Urinary bladder (tissue), 4 donors: ENCODE results near the gene PLA2G4E. TPM values are rescaled to one million over a fixed set of nuclear protein-coding genes. Genes with fewer than 3 reads are reported as not detected.

ENCODE experiments used
- DNase-seq: peaks from one replicate; pipeline ENCODE4 v3.0.0-alpha.2; 2015; ENCODE audit errors: extremely low spot score
- H3K27ac ChIP-seq: one replicate; pipeline ENCODE4 v1.5.1; 2013; ENCODE audit warnings: low read depth, mild to moderate bottlenecking, moderate library complexity
- H3K36me3 ChIP-seq: one replicate; pipeline ENCODE4 v1.6.1; 2013; ENCODE audit warnings: mild to moderate bottlenecking, moderate library complexity; ENCODE audit not compliant: insufficient read depth
- H3K4me1 ChIP-seq: one replicate; pipeline ENCODE4 v1.6.1; 2013; ENCODE audit warnings: mild to moderate bottlenecking, moderate library complexity; ENCODE audit not compliant: insufficient read depth
- H3K4me3 ChIP-seq: one replicate; pipeline ENCODE4 v1.5.1; 2013; ENCODE audit warnings: low read depth, low read length
- WGBS: extraction: QIAGEN DNeasy Blood & Tissue Kit; methylation state at CpG from one replicate; pipeline ENCODE4 v1.1.7; 2013; 5-methylcytosine and 5-hydroxymethylcytosine counted together
- polyA plus RNA-seq: library from polyadenylated mRNA; stranded (reverse); fragments of 200-250 nt; gene quantifications from one replicate; pipeline ENCODE4 v1.2.3, GENCODE V29; 2013
- total RNA-seq: library from RNA; depleted of rRNA; stranded (reverse); fragments of >200 nt; gene quantifications from one replicate; pipeline ENCODE4 v1.2.3, GENCODE V29; 2014
- donor health status: healthy with polysubstance abuse.
- donor health status: healthy.

Gene PLA2G4E
- total and polyA plus RNA-seq, 2 donors, result 0.03 TPM; not detected in 1

DNA sequence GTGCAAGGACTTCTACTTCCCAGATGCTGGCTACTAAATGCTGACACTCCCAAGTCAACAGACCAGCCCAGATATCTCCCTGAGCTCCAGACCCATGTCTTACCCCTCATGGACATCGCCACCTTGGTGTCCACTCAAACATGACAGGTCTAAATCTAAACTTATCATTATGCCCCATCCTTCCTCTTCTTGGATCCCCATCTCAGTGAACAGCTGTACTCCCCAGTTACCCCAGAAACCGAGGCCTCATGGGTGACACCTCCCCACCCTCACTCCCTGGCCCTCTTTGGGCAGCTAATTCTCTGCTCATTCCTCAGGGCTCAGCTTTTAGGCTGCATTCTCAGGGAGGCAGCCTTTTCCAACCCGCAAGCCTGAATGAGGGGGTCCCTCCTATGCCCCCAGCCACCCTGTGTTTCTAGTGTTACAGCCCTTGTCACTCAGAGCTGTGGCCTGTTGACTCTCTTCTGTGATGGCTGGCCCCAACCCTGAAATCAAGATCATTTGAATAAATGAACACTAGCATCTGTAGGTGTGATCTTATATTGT lies 53.8 kb downstream of the PLA2G4E start:
- no peak for DNase-seq
- no peak overlapping the region for H3K27ac ChIP-seq

DNA sequence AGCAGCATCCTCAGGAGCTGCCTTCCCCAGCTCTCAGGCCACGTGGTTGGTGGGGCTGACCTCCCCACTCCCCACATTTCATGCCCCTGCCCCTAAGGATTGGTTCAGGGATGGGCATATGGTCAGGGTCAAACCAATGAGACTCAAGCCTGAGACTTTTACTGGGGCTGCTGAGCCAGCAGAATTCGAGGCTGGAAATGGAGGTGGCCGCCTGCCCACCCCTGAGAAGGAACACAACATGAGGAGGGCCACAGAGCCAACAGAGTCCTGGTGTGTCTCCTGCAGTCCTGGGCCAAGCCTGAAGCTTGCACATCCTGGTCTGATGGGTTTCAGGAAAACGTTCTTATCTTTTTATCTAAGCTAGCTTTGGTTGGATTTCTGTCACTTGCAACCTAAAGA lies 54.4 kb downstream of the PLA2G4E start:
- no peaks in the 10 kb centered on the region for H3K36me3 ChIP-seq
- H3K27ac ChIP-seq, result no peak overlapping the region
- no peaks in the 10 kb centered on the region for H3K4me1 ChIP-seq

More for the DNA sequence above, 53.8 kb downstream of the PLA2G4E start:
- Histone ChIP-seq H3K4me3 (no peak overlapping the region), H3K4me1 (no peaks in the 10 kb centered on the region), H3K36me3 (no peaks in the 10 kb centered on the region)
- 94% methylated on average over 3 of the region's 3 CpGs for WGBS

DNA sequence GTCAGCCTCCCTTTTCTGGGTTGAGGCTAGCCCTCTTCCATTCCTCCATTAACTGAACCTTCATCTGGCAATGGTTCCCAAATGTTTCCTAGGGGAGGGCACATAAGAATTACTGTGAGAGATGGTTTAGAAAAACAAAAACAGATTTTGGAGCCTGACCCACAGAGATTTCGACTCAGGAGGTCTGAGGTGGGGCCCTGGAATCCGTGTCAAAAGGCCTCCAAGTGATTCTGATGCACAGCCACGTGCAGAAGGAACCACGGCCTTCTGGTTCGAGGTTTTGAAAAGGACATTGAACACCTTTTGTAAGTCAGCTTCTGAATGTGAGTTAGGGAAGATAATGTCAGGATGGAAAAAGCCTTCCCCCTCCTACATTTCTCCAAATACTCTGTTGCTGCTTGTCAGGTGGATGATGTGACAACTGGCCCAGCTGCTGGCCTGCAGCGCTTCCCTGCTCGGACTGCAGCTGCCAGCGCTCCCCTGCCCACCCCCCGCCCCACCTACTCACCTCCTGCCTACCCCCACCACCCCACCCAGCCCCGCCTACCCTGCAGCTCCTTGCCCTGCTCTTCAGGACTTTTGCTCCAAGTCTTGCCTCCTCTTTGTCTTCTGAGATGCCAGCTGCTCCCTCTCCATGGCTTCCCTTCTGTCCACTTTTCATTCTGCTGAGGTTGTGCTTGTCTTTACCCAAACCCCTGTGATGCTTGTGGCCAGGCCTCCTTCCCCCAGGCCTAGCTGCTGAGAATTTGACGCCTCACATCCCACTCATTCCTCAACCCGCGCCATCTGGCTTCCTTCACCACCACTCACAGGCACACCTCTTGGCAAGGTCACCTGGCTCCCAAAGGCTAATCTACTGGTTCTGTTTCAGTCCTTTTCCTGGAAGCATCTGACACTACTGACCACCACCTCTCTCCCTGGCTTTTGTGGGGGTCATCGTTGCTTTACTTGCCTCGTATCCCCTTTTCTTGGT lies 55.1 kb downstream of the PLA2G4E start:
- no peak for DNase-seq
- Histone ChIP-seq H3K4me1 (no peaks in the 10 kb centered on the region), H3K36me3 (no peaks in the 10 kb centered on the region), H3K4me3 (no peak overlapping the region), H3K27ac (no peak overlapping the region)
- 80% methylated on average over 15 of the region's 15 CpGs for WGBS

More for the DNA sequence above, 54.4 kb downstream of the PLA2G4E start:
- DNase-seq, result no peak
- no peak overlapping the region for H3K4me3 ChIP-seq
- 69% methylated on average over 4 of the region's 4 CpGs for WGBS

DNA sequence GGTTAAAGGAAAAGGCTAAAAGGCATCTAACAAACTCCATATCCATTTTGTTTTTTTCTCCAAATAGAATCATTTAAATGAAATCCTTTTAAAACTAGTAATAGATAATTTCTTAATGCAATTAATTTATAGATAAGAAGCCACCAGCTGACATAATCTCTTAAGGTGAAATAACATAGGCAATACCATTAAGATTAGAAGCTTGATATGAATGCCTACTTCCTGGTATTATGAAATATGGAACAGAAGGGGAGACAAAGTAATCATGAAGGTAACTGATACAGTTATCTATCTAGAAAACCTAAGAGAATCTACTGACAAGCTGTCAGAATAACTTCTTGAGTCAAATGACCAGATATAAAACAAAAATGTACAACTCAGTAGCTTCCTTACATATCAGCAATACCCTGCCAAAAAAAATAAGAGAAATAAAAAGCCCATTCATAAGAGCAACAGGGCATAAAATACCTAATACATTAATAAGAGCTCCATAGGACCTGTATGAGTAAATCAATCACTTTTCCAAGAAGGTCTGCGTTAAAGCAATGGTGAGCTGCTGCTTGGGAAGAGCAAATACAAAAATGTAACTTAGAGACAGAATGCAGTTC lies 59.1 kb downstream of the PLA2G4E start:
- Histone ChIP-seq H3K4me1 (no peaks in the 10 kb centered on the region), H3K4me3 (no peak overlapping the region), H3K36me3 (no peaks in the 10 kb centered on the region), H3K27ac (no peak overlapping the region)
- no peak for DNase-seq
- 88% methylated on average over 1 of the region's 1 CpG for WGBS

DNA sequence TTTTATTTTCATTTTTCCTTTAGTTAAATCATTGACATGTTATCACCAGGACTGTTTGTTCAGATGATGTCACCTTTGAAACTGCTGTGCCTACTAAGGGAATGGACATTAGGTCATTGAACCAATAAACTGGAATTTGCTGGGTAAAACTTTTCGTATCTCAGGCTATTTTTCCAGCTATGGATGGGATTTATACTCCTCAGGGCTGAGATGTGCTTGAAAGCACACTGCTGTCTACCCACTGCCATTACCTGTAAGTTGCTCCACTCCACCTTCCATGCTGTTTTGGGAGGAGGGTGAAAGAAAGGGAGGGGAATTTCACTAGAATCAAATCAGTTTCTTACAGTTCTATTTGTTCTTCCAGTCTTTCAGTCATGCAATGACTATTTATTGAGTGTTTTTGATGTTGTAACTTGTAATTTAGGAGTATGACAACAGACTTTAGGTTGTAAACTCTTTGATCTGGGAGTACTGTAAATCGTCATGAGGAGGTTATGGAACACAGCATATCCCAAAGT lies 59.8 kb downstream of the PLA2G4E start:
- peak overlapping the region; percentile 72 for H3K27ac ChIP-seq
- DNase-seq, result no peak
- H3K36me3 ChIP-seq, result no peaks in the 10 kb centered on the region
- H3K4me3 ChIP-seq, result no peak overlapping the region
- 54% methylated on average over 2 of the region's 2 CpGs for WGBS
- H3K4me1 ChIP-seq, result no peaks in the 10 kb centered on the region

DNA sequence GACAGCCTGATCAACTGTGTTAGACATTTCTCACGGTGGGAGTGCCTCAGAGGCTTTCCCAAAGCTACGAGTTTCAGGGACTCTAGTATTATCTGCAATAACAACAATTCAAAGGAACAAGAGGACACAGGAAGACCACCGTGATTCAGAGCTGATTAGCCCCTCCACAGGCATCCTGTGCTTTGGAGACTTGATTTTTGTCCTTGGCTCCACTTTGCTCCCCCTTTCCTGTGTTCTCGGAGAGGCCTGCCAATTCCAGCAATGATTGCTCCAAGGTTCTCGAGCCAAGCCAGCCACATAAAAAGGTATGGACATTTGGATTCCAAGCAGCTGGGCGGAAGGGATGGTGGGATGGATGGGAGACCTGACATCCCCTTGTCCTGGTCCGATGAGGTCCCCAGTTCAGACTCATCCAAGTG lies 62.8 kb downstream of the PLA2G4E start:
- Histone ChIP-seq H3K27ac (no peak overlapping the region), H3K4me1 (no peaks in the 10 kb centered on the region), H3K4me3 (no peak overlapping the region), H3K36me3 (peaks cover 1% of the 10 kb centered on the region)
- 73% methylated on average over 7 of the region's 7 CpGs for WGBS
- DNase-seq, result no peak

DNA sequence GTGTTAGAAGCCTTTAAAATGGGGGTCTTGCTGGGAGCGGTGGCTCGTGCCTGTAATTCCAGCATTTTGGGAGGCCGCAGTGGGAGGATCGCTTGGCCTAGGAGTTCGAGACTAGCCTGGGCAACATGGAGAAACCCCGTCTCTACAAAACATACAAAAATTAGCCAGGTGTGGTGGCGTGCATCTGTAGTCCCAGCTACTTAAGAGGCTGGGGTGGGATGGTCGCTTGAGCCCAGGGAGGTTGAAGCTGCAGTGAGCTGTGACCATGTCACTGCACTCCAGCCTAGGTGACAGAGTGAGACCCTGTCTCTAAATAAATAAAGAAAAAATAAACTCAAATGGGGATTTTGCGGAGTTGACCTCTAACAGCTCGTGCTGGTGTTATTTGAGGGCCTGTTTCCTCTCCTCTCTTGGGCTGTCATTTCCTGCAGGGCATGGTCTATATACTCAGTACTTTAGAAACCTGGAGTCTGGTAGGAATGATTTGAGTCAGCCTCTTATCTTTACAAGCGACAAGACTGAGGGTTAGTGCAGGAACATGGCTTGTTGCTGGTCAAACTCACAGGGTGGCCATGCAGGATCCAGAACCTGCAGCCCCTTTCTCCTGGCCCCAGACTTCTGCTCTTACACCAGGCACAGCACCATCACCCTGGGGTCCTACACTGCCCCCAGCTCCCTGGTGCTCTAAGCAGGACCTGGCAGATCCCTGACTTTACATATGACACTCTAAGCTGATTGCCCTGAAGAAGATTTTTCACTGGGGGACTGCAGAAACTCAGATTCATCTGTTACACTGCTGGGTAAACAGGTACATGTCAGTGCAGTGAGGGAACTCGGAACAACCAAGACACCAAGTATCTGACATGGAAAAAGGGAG lies 63.6 kb downstream of the PLA2G4E start:
- H3K4me3 ChIP-seq, result no peak overlapping the region
- H3K27ac ChIP-seq, result no peak overlapping the region
- H3K36me3 ChIP-seq, result peaks cover 1% of the 10 kb centered on the region
- no peaks in the 10 kb centered on the region for H3K4me1 ChIP-seq
- DNase-seq, result no peak
- 83% methylated on average over 12 of the region's 12 CpGs for WGBS

DNA sequence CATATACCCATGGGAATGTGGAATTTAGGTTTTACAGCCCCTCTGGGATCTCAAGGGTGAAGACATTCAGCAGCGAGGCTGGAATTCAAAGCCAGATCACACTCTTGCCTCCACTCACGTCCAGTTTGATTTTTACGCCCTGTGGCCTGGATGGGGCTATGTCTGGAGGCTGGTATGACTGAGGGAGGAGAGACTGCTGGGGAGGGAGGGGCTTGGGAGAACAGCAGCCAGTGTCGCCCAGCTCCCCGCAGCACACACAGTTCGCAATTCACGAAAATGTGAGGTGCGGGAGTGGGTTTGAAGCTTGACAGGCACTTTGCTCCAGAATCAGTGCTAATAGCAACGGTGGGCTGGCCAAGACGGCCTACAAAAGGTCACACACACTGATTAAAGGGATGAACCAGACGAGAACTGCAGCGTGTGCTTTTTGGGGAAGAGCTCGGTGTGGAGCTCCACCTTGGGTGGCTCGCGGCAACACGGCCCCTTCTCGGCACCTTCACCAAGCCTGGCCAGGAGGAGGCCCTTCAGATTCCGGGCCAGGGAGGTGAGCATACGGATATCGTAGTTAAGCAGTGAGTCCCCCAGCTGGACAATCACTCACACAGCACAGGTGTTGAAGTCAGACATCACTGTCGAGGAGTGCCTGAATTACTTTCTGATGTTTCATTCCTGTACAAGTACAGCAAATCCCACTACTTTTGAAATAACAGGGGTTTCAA lies 64.9 kb downstream of the PLA2G4E start:
- H3K4me1 ChIP-seq, result no peaks in the 10 kb centered on the region
- no peak for DNase-seq
- H3K4me3 ChIP-seq, result no peak overlapping the region
- H3K36me3 ChIP-seq, result peaks cover 1% of the 10 kb centered on the region
- H3K27ac ChIP-seq, result no peak overlapping the region
- WGBS, result 59% methylated on average over 21 of the region's 21 CpGs

DNA sequence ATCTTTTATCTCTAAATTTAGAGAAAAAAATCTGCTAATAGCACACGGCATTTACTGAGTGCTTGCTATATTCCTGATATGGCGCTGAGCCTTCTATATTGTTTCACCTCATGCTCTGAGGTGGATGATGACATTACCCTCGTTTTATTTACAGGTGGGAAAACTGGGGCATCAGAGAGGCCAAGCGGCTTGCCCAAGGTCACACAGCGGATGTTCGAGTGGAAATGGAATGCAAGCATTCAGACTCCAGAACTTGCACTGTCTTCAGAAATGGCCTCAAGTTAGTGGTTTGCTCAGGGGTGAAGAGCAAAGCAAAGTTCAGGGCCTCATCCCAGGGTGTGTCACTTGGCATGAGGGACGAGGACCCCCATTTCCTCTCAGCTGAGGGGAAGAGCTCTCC lies 65.7 kb downstream of the PLA2G4E start:
- no peaks in the 10 kb centered on the region for H3K4me1 ChIP-seq
- no peak for DNase-seq
- no peak overlapping the region for H3K27ac ChIP-seq
- H3K4me3 ChIP-seq, result no peak overlapping the region
- WGBS, result 93% methylated on average over 7 of the region's 7 CpGs
- H3K36me3 ChIP-seq, result peaks cover 1% of the 10 kb centered on the region

DNA sequence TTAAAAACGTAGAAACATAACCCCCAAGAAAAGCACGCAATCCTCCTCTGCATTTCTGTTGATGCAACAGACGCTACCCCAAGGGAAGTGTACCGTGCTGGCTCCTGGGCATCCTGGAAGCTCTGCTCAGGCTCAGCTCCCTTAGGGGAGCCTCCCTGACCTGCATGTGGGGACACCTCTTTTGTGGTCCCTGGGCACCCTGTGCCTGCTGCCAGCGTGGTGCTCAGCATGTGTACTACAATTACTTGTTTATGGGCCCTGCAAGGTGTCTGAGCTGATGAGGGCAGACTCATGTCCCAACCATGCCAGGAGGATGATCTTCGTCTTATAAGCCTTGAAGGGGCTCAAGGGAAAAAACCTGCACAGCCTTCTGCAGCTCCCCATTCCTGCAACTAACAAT lies 66.8 kb downstream of the PLA2G4E start:
- DNase-seq, result no peak
- Histone ChIP-seq H3K27ac (no peak overlapping the region), H3K4me3 (no peak overlapping the region), H3K36me3 (peaks cover 1% of the 10 kb centered on the region), H3K4me1 (no peaks in the 10 kb centered on the region)
- WGBS, result 87% methylated on average over 6 of the region's 6 CpGs

DNA sequence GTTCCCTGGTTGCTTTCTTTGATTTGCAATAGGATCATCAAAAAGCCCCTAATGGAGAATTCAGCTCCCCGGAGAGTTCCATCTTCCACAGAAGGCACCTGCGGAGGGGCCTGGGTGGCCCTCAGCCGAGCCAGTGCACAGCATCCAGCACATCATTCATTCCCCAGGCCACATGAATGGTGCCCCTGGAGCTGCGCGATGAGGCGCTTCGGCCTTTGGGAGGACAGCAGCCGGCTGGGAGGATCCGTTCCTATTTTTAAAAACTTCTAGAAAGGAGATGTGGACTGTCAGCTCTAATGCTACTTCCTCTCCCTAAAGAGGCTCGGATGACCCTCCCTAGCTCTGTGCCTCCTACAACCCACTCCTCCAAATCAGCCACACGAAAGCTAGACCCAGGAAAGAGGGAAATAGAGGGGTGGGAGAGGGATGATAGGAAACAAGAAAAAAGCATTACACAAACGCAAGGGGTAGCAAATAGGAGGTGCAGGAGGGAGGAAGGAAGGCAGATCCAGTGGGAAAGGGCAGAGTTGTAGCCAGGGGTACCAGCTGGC lies 68.8 kb downstream of the PLA2G4E start:
- no peak for DNase-seq
- 87% methylated on average over 12 of the region's 12 CpGs for WGBS
- Histone ChIP-seq H3K27ac (no peak overlapping the region), H3K4me3 (no peak overlapping the region), H3K4me1 (no peaks in the 10 kb centered on the region), H3K36me3 (peaks cover 1% of the 10 kb centered on the region)

DNA sequence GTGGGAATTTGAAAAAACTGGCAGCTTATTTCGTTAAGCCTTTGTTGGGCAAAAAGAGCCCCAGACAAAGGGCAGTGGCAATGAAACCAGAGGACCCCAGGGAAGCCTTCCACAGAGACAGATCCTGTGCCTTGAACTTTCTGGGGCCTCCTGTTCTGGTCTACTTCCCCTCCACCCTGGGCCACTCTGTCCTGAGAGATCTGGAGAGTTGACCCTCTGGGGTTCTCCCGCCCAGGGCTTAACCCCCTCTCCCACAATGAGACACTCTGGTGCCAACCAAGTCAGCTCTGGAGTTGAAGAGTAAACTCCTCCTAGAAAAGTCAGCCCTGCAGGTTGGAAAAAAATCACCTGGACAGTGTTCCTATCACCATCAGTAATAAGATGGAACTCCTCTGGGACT lies 69.3 kb downstream of the PLA2G4E start:
- 64% methylated on average over 2 of the region's 2 CpGs for whole genome bisulfite sequencing
- H3K27ac ChIP-seq, result no peak overlapping the region
- H3K36me3 ChIP-seq, result peaks cover 1% of the 10 kb centered on the region
- H3K4me1 ChIP-seq, result no peaks in the 10 kb centered on the region
- no peak for DNase-seq
- H3K4me3 ChIP-seq, result no peak overlapping the region
